SU-DHL-6 (cell line): Measurements from ENCODE around the gene ADAMTS17.

Experiments
- H2AFZ ChIP-seq: fragments of 200-600 bp; sonication (generic); 2 replicates; pipeline ENCODE4 v1.6.1; 2014; ENCODE audit warnings: low read depth, mild to moderate bottlenecking, moderate library complexity, mixed read lengths, antibody characterized with exemption, low read length; ENCODE audit not compliant: severe bottlenecking
- H3F3A ChIP-seq: fragments of 200-600 bp; shearing (Covaris generic); 2 replicates; pipeline ENCODE4 v1.6.0; 2016; ENCODE audit warnings: antibody characterized with exemption, mild to moderate bottlenecking; ENCODE audit not compliant: insufficient read depth
- H3K27ac ChIP-seq: fragments of 200-600 bp; sonication (generic); 2 replicates; pipeline ENCODE4 v1.5.1; 2016; ENCODE audit warnings: low read depth, mild to moderate bottlenecking, low read length, moderate library complexity, mixed read lengths
- H3K27me3 ChIP-seq: fragments of 200-600 bp; sonication (generic), shearing (Covaris generic); 2 replicates; pipeline ENCODE4 v1.6.0; 2014; ENCODE audit warnings: mild to moderate bottlenecking, low read length
- H3K36me3 ChIP-seq: fragments of 200-600 bp; sonication (generic); 2 replicates; pipeline ENCODE4 v1.6.1; 2014; ENCODE audit warnings: mild to moderate bottlenecking, low read length, mixed read lengths
- H3K4me2 ChIP-seq: fragments of 300-600, 200-600 bp; shearing (Covaris generic), sonication (generic); 2 replicates; pipeline ENCODE4 v1.6.0; 2014; ENCODE audit warnings: low read length, low read depth, mild to moderate bottlenecking; ENCODE audit not compliant: poor library complexity, severe bottlenecking
- H3K4me3 ChIP-seq: fragments of 200-600 bp; sonication (generic); 2 replicates; pipeline ENCODE4 v1.5.1; 2014; ENCODE audit warnings: antibody characterized with exemption, low read length, mild to moderate bottlenecking, mixed read lengths; ENCODE audit not compliant: insufficient read depth, poor library complexity, severe bottlenecking
- H3K79me2 ChIP-seq: fragments of 200-600 bp; sonication (generic); 2 replicates; pipeline ENCODE4 v1.6.1; 2014; ENCODE audit warnings: mild to moderate bottlenecking, low read length, moderate library complexity; ENCODE audit not compliant: insufficient read depth
- H3K9ac ChIP-seq: fragments of 200-600 bp; sonication (generic); 2 replicates; pipeline ENCODE4 v1.7.0; 2014; ENCODE audit warnings: mild to moderate bottlenecking, low read length
- H3K9me2 ChIP-seq: fragments of 200-600 bp; sonication (generic); replicated peaks from 2 replicates; pipeline ENCODE4 v1.6.1; 2014; ENCODE audit warnings: low read length; ENCODE audit not compliant: insufficient read depth
- H3K9me3 ChIP-seq: fragments of 200-600 bp; sonication (generic); 2 replicates; pipeline ENCODE4 v1.6.1; 2014; ENCODE audit warnings: low read length, mixed read lengths; ENCODE audit not compliant: insufficient read depth
- H4K20me1 ChIP-seq: fragments of 200-600 bp; sonication (generic); 2 replicates; pipeline ENCODE4 v1.6.1; 2014; ENCODE audit warnings: low read depth, mild to moderate bottlenecking, antibody characterized with exemption, low read length, moderate library complexity, mixed read lengths
- EZH2phosphoT487 ChIP-seq: fragments of 200-600 bp; sonication (generic), shearing (Covaris generic); conservative IDR thresholded peaks from 2 replicates; pipeline ENCODE4 v1.6.1; 2018; ENCODE audit warnings: mild to moderate bottlenecking, antibody characterized with exemption, low read length, moderate library complexity, mixed read lengths
- TF ChIP-seq, protein P1 (sequence below): fragments of 200-600 bp; sonication (generic); IDR thresholded peaks from one replicate; pipeline ENCODE4 v1.5.1; 2017; ENCODE audit warnings: antibody characterized with exemption, mild to moderate bottlenecking, low read length, moderate library complexity; ENCODE audit not compliant: insufficient read depth, poor library complexity, severe bottlenecking

Gene ADAMTS17

DNA sequence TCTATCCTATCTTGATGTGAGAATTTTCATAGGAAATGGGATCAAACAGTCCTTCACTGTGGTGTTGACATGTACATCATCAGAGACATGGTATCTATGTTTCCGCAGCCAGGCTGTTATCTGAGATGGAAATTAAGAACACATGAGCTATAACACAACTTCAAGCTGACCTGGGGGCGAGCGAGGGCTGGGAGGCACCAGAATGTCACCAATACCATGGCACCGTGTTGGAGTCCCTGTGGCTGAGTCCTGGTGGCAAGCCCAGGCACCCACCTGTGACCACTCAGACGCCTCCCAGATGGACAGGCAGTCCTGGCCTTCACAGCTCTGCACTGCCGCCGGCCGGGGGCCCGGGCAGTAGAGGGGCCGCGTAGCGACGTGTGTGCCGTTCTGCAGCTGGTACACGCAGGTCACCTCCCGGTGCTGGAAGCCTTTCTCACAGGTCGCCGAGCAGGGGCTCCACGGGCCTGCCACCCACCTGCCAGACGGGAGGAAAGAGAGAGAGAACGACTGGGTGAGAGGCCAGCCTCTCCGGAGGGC is 344.6 kb downstream of the ADAMTS17 start:
- Histone ChIP-seq H3K4me2 (no peak overlapping the region), H3F3A (no peaks in the 10 kb centered on the region), H3K4me3 (no peak overlapping the region), H3K27ac (no peak overlapping the region), H4K20me1 (no peaks in the 10 kb centered on the region), H3K9ac (no peak overlapping the region), H3K27me3 (no peaks in the 10 kb centered on the region), H3K36me3 (no peaks in the 10 kb centered on the region), H3K9me2 (no peaks in the 10 kb centered on the region), H3K9me3 (no peaks in the 10 kb centered on the region), H3K79me2 (no peaks in the 10 kb centered on the region), H2AFZ (no peak overlapping the region)
- TF ChIP-seq, protein P1, sequence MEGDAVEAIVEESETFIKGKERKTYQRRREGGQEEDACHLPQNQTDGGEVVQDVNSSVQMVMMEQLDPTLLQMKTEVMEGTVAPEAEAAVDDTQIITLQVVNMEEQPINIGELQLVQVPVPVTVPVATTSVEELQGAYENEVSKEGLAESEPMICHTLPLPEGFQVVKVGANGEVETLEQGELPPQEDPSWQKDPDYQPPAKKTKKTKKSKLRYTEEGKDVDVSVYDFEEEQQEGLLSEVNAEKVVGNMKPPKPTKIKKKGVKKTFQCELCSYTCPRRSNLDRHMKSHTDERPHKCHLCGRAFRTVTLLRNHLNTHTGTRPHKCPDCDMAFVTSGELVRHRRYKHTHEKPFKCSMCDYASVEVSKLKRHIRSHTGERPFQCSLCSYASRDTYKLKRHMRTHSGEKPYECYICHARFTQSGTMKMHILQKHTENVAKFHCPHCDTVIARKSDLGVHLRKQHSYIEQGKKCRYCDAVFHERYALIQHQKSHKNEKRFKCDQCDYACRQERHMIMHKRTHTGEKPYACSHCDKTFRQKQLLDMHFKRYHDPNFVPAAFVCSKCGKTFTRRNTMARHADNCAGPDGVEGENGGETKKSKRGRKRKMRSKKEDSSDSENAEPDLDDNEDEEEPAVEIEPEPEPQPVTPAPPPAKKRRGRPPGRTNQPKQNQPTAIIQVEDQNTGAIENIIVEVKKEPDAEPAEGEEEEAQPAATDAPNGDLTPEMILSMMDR: no peak
- TF ChIP-seq EZH2phosphoT487: no peak

GRCh38 chr15:99996660-99997059 is 345.1 kb downstream of the ADAMTS17 start:
- Histone ChIP-seq H3K79me2 (no peaks in the 10 kb centered on the region), H3K9ac (no peak overlapping the region), H3K27ac (no peak overlapping the region), H3K4me3 (no peak overlapping the region), H3K4me2 (no peak overlapping the region), H3K36me3 (no peaks in the 10 kb centered on the region), H2AFZ (no peak overlapping the region), H3K9me2 (no peaks in the 10 kb centered on the region), H4K20me1 (no peaks in the 10 kb centered on the region), H3K27me3 (no peaks in the 10 kb centered on the region), H3F3A (no peaks in the 10 kb centered on the region), H3K9me3 (no peaks in the 10 kb centered on the region)
- TF ChIP-seq, protein P1: no peak
- no peak for TF ChIP-seq EZH2phosphoT487

- Histone ChIP-seq H3K4me2 (no peak overlapping the region), H4K20me1 (no peaks in the 10 kb centered on the region)
- TF ChIP-seq EZH2phosphoT487: no peak
- TF ChIP-seq, protein P1: no peak
These were observed 346.2 kb downstream of the ADAMTS17 start for GRCh38 chr15:99995543-99995942.

More at GRCh38 chr15:99995543-99995942, 346.2 kb downstream of the ADAMTS17 start:
- H3K36me3 ChIP-seq: no peaks in the 10 kb centered on the region
- no peaks in the 10 kb centered on the region for H3K79me2 ChIP-seq
- no peak overlapping the region for H2AFZ ChIP-seq
- no peak overlapping the region for H3K27ac ChIP-seq
- no peaks in the 10 kb centered on the region for H3K9me3 ChIP-seq
- H3F3A ChIP-seq: no peaks in the 10 kb centered on the region
- H3K9me2 ChIP-seq: no peaks in the 10 kb centered on the region
- no peaks in the 10 kb centered on the region for H3K27me3 ChIP-seq
- no peak overlapping the region for H3K4me3 ChIP-seq
- H3K9ac ChIP-seq: no peak overlapping the region
